Upper lobe of left lung (tissue), 6 donors: ENCODE measurements around the gene VHLL. TPM values are rescaled to one million over a fixed set of nuclear protein-coding genes. Genes with fewer than 3 reads are reported as not detected.
"Not testable (repeated sequence)": the region's sequence is repeated elsewhere in the genome, so short reads cannot be mapped to it uniquely, and the experiment has no call there.

ENCODE experiments used
- ATAC-seq, 2 donors: fragments of 200-7000 bp; cut with Tn5 transposase; one replicate each; pipeline ENCODE4 v1.9.1; 2022; ENCODE audit warnings: mild to moderate bottlenecking in 2 of 2, moderate library complexity in 2 of 2; ENCODE audit not compliant: low FRiP score in 2 of 2
- DNase-seq, 2 donors: peaks; one replicate each; pipeline ENCODE4 v3.0.0-alpha.2; 2019 to 2020
- H3K27ac ChIP-seq, 4 donors: fragments of 200-600 bp; sonication (generic); one replicate each; pipeline ENCODE4 v1.5.1; 2016 to 2019
- H3K27me3 ChIP-seq, 4 donors: fragments of 200-600 bp; sonication (generic); one replicate each; pipeline ENCODE4 v1.5.1; 2017 to 2019
- H3K36me3 ChIP-seq, 4 donors: fragments of 200-600 bp; sonication (generic); one replicate each; pipeline ENCODE4 v1.5.1; 2016 to 2019
- H3K4me1 ChIP-seq, 4 donors: fragments of 200-600 bp; sonication (generic); one replicate each; pipeline ENCODE4 v1.5.1; 2018 to 2019
- H3K4me3 ChIP-seq, 4 donors: fragments of 200-600 bp; sonication (generic); one replicate each; pipeline ENCODE4 v1.5.1; 2017 to 2019; ENCODE audit warnings: mild to moderate bottlenecking in 2 of 4, moderate library complexity in 1 of 4
- H3K9me3 ChIP-seq, 4 donors: fragments of 200-600 bp; sonication (generic); one replicate each; pipeline ENCODE4 v1.5.1; 2018 to 2019
- CTCF ChIP-seq, 6 experiments: fragments of 450-650 bp in 4 of 6; fragments of 200-600 bp in 2 of 6; sonication (generic) in 2 of 6; IDR thresholded peaks; one replicate each; pipeline ENCODE4 v1.5.1; 2016 to 2019; ENCODE audit warnings: antibody characterized with exemption in 6 of 6
- EP300 ChIP-seq, 4 donors: sonication (generic); formaldehyde crosslinking; IDR thresholded peaks; one replicate each; pipeline ENCODE4 v1.5.1; 2017; ENCODE audit warnings: antibody characterized with exemption in 4 of 4, control low read depth in 2 of 4
- POLR2A ChIP-seq, 4 donors: fragments of 450-650 bp; IDR thresholded peaks; one replicate each; pipeline ENCODE4 v1.5.1; 2016 to 2017; ENCODE audit warnings: antibody characterized with exemption in 4 of 4, mild to moderate bottlenecking in 2 of 4
- POLR2AphosphoS5 ChIP-seq, 2 donors: sonication (generic); formaldehyde crosslinking; IDR thresholded peaks; one replicate each; pipeline ENCODE4 v1.5.1; 2017; ENCODE audit warnings: antibody characterized with exemption in 2 of 2
- WGBS, 2 donors: methylation state at CpG; one replicate each; pipeline ENCODE4 v1.1.5; 2017 to 2018; 5-methylcytosine and 5-hydroxymethylcytosine counted together
- total RNA-seq, 6 donors: library from RNA; depleted of rRNA in 4 of 6; stranded (reverse); fragments of >200 nt in 4 of 6; gene quantifications; one replicate each; pipeline versions ENCODE4 v1.1.0 to v1.2.1, GENCODE V29; 2016 to 2021
- donor health status: DM: no; HTN: no; CAD: no; lungs with moderate emphysema.
- donor health status: DM: no; HTN: yes; CAD: no; lungs with severe emphysema.

The VHLL gene
- total RNA-seq, 6 donors from 2014 or later, result 7.3 TPM; not detected in 5

- Histone ChIP-seq H3K4me1 (peaks cover 12 to 21% (median 18%) of the 10 kb centered on the region in 4 donors), H3K4me3 (peak overlapping the region in 1 of 4 donors; percentile 83), H3K36me3 (peaks cover 12 to 45% (median 43%) of the 10 kb centered on the region in 4 donors), H3K9me3 (no peaks in the 10 kb centered on the region), H3K27me3 (no peaks in the 10 kb centered on the region), H3K27ac (no peak overlapping the region)
- 87 to 88% methylated on average over 4 of the region's 4 CpGs for WGBS, 2 donors
- ATAC-seq (no peak), DNase-seq (no peak)
- TF ChIP-seq POLR2A (IDR thresholded peaks at IDR 0.05), result no peak
- TF ChIP-seq CTCF (IDR thresholded peaks at IDR 0.05), result no peak
- TF ChIP-seq POLR2AphosphoS5 (IDR thresholded peaks at IDR 0.05), result no peak
- TF ChIP-seq EP300 (IDR thresholded peaks at IDR 0.05), result no peak
These were observed 37.1 kb upstream of the VHLL start for GRCh38 chr1:156336242-156336641.

- H3K36me3 ChIP-seq, result peaks cover 32 to 82% (median 65%) of the 10 kb centered on the region in 4 donors
- H3K27ac ChIP-seq, ATAC-seq, H3K4me3 ChIP-seq, DNase-seq, H3K27me3 ChIP-seq, H3K9me3 ChIP-seq, H3K4me1 ChIP-seq: not testable (repeated sequence)
- 94 to 97% methylated on average over 9 of the region's 9 CpGs for WGBS, 2 donors
These were observed 24.1 kb upstream of the VHLL start for GRCh38 chr1:156323179-156323578.

DNA sequence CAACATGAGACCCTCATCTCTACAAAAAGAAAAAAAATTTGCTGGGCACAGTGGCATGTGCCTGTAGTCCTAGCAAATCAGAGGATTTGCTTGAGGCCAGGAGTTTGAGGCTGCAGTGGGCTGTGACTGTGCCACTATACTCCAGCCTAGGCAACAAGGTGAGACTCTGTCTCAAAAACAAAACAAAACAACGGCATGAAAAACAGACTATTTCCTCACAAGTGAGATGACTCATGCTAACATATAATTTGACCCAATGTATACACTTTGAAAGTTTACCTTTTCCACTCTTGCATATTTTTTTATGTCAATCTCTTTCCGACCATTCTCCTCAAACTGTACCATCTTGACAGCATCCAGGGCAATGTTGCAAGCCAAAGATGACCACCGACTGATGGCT lies 21.5 kb upstream of the VHLL start:
- no peaks in the 10 kb centered on the region for H3K27me3 ChIP-seq
- H3K27ac ChIP-seq, result no peak overlapping the region
- ATAC-seq (no peak), DNase-seq (no peak)
- no peaks in the 10 kb centered on the region for H3K4me1 ChIP-seq
- H3K4me3 ChIP-seq, result no peak overlapping the region
- TF ChIP-seq POLR2A (IDR thresholded peaks at IDR 0.05), result no peak
- no peak for TF ChIP-seq POLR2AphosphoS5 (IDR thresholded peaks at IDR 0.05)
- TF ChIP-seq CTCF (IDR thresholded peaks at IDR 0.05), result no peak
- TF ChIP-seq EP300 (IDR thresholded peaks at IDR 0.05), result no peak
- 84 to 85% methylated on average over 3 of the region's 3 CpGs for WGBS, 2 donors
- no peaks in the 10 kb centered on the region for H3K9me3 ChIP-seq
- H3K36me3 ChIP-seq, result peaks cover 55 to 97% (median 89%) of the 10 kb centered on the region in 4 donors

DNA sequence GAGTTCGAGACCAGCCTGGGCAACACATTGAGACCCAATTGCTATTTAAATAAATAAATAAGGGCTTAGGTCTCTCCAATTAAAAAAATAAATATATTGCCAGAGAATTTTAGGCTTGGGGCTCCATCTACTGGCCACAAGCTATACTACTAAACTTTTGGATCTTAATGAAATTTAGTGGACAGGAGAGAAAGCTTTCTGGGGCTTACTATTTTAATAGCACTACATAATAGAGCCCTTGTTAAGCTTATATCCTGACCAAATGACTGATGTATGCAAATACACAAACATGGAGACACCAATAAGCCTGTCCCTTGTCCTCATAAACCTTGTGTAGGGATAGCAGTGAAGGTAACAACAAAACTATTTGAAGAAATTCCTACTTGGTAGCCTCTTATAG lies 20.6 kb upstream of the VHLL start:
- DNase-seq, result no peak
- Histone ChIP-seq H3K27me3 (no peaks in the 10 kb centered on the region), H3K27ac (no peak overlapping the region), H3K36me3 (peaks cover 57 to 100% (median 92%) of the 10 kb centered on the region in 4 donors), H3K4me3 (no peak overlapping the region), H3K9me3 (no peaks in the 10 kb centered on the region), H3K4me1 (no peaks in the 10 kb centered on the region)
- no peak for ATAC-seq
- 85 to 100% methylated on average over 1 of the region's 1 CpG for WGBS, 2 donors
- no peak for TF ChIP-seq POLR2AphosphoS5 (IDR thresholded peaks at IDR 0.05)
- no peak for TF ChIP-seq POLR2A (IDR thresholded peaks at IDR 0.05)
- TF ChIP-seq CTCF (IDR thresholded peaks at IDR 0.05), result peak in 4 of 6 experiments; percentile 21 to 33 (median 24)
- TF ChIP-seq EP300 (IDR thresholded peaks at IDR 0.05), result no peak

DNA sequence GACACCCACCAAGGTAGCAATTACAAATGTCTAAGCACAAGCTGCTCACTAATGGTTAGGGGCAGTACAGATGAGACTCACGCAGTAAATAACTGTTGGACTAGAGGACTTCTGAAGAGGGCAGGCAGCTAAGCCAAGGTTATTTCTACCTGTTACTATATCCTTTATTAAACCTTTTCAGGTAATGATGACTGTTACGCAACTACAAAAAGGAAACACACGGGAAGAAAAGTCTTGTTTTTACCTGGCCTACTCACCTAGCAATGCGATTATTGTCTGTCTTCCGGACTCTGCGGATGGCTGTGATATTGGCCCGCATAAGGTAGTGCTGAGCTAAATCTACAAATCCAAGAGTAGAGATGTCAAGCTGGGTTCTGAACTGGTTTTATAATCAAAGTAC lies 17.8 kb upstream of the VHLL start:
- H3K4me1 ChIP-seq, result no peaks in the 10 kb centered on the region
- TF ChIP-seq CTCF (IDR thresholded peaks at IDR 0.05), result no peak
- TF ChIP-seq POLR2AphosphoS5 (IDR thresholded peaks at IDR 0.05), result no peak
- no peak for TF ChIP-seq EP300 (IDR thresholded peaks at IDR 0.05)
- no peak for TF ChIP-seq POLR2A (IDR thresholded peaks at IDR 0.05)
- H3K27ac ChIP-seq, result no peak overlapping the region
- no peak overlapping the region for H3K4me3 ChIP-seq
- H3K36me3 ChIP-seq, result peaks cover 50 to 100% (median 85%) of the 10 kb centered on the region in 4 donors
- H3K27me3 ChIP-seq, result no peaks in the 10 kb centered on the region
- no peaks in the 10 kb centered on the region for H3K9me3 ChIP-seq
- no peak for DNase-seq
- 89 to 91% methylated on average over 7 of the region's 7 CpGs for WGBS, 2 donors
- no peak for ATAC-seq
